Effector memory CD8-positive, alpha-beta T cell (primary cell): ENCODE results near the gene ASPSCR1.

Source experiments
- ATAC-seq: fragments of 150-1000 bp; cut with Tn5 transposase; replicated peaks from 2 replicates; pipeline ENCODE4 v1.10.0; 2021; ENCODE audit warnings: mild to moderate bottlenecking, moderate library complexity
- DNase-seq, 3 experiments: peaks; one replicate each; pipeline ENCODE4 v3.0.0; 2021
- H3K27ac Mint-ChIP-seq, 2 donors: one replicate each; pipeline ENCODE4 v1.8.0; 2022; ENCODE audit warnings: mild to moderate bottlenecking in 2 of 2, mixed read lengths in 2 of 2, moderate library complexity in 2 of 2
- H3K27me3 Mint-ChIP-seq, 2 donors: one replicate each; pipeline ENCODE4 v1.8.0; 2022; ENCODE audit warnings: mixed read lengths in 2 of 2
- H3K36me3 Mint-ChIP-seq: one replicate; pipeline ENCODE4 v1.8.0; 2022; ENCODE audit warnings: mild to moderate bottlenecking, moderate library complexity, mixed read lengths; ENCODE audit not compliant: insufficient read depth
- H3K4me1 Mint-ChIP-seq, 2 donors: one replicate each; pipeline ENCODE4 v1.8.0; 2022; ENCODE audit warnings: low read depth in 2 of 2, mixed read lengths in 2 of 2
- H3K4me3 Mint-ChIP-seq, 2 donors: one replicate each; pipeline ENCODE4 v1.8.0; 2022; ENCODE audit warnings: mild to moderate bottlenecking in 2 of 2, mixed read lengths in 2 of 2, moderate library complexity in 2 of 2
- H3K9me3 Mint-ChIP-seq, 2 donors: one replicate each; pipeline ENCODE4 v1.8.0; 2022; ENCODE audit warnings: mixed read lengths in 2 of 2

ASPSCR1 gene

DNA sequence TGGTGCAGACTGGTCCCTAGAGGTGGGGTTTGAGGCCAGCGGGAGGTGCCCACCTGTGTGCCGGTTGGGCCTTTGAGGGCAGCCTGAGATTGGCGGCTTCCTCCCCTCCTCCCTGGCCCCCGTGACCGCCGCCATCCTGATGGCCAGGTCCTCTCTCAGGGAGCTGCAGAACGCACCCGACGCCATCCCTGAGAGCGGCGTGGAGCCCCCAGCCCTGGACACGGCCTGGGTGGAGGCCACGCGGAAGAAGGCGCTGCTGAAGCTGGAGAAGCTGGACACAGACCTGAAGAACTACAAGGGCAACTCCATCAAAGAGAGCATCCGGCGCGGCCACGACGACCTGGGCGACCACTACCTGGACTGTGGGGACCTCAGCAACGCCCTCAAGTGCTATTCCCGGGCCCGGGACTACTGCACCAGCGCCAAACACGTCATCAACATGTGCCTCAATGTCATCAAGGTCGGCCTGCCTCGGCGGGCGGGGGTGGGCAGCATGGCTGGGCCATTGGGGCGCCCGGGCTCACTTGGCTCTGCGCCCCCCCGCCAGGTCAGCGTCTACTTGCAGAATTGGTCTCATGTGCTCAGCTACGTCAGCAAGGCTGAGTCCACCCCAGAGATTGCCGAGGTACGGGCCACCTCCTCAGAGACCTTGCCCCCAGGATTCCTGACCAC lies 77.1 kb downstream of the ASPSCR1 start:
- Mint-ChIP-seq H3K27ac (peak overlapping the region in 1 of 2 donors; percentile 22), H3K4me1 (peaks cover 5 to 22% of the 10 kb centered on the region in 2 donors), H3K36me3 (peaks cover 11% of the 10 kb centered on the region), H3K9me3 (no peaks in the 10 kb centered on the region), H3K4me3 (no peak overlapping the region), H3K27me3 (no peaks in the 10 kb centered on the region)
- ATAC-seq (no peak), DNase-seq (no peak)

DNA sequence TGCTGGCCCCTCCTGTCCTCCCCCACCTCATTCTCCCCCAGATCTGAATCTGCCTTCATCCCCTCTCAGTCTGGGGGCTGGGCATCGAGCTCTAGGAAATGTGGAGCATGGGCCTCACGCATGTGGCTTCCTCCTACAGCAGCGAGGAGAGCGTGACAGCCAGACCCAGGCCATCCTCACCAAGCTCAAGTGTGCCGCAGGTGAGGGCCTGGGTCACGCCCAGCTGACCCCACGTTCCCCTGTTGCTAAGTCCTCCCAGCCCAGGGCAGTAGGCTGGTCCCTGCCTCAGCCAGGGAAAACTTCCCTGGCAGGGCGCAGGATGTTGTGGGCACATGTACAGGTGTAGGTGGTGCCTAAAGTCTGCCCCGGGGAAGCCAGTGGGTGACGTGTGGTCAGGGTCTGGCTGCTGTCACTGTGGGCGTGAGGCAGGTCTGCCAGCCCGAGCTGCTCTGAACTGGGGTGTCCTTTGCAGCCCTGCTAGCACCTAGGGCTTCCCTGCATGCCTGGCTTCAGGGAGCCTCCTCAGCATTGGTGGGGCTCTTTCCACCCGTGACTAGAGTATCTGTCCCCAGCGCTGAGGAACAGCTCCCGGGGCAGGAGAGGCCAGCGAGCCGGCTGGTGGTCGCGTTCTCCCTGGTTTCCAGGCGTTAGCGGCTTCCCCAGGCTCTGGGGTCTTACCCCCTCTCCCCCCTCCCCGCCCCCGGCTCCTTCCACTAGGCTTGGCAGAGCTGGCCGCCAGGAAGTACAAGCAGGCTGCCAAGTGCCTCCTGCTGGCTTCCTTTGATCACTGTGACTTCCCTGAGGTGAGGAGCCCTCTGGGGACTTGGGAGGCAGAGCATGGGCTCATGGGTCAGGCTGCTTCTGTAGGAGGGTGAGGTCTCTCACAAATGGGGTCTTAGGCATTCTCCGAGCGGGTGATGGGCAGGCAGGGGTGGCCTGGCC lies 77.9 kb downstream of the ASPSCR1 start:
- H3K4me3 Mint-ChIP-seq = no peak overlapping the region
- peaks cover 8 to 20% of the 10 kb centered on the region in 2 donors for H3K4me1 Mint-ChIP-seq
- peaks cover 15% of the 10 kb centered on the region for H3K36me3 Mint-ChIP-seq
- H3K27me3 Mint-ChIP-seq = no peaks in the 10 kb centered on the region
- H3K27ac Mint-ChIP-seq = no peak overlapping the region
- no peak for DNase-seq
- ATAC-seq = no peak
- no peaks in the 10 kb centered on the region for H3K9me3 Mint-ChIP-seq

DNA sequence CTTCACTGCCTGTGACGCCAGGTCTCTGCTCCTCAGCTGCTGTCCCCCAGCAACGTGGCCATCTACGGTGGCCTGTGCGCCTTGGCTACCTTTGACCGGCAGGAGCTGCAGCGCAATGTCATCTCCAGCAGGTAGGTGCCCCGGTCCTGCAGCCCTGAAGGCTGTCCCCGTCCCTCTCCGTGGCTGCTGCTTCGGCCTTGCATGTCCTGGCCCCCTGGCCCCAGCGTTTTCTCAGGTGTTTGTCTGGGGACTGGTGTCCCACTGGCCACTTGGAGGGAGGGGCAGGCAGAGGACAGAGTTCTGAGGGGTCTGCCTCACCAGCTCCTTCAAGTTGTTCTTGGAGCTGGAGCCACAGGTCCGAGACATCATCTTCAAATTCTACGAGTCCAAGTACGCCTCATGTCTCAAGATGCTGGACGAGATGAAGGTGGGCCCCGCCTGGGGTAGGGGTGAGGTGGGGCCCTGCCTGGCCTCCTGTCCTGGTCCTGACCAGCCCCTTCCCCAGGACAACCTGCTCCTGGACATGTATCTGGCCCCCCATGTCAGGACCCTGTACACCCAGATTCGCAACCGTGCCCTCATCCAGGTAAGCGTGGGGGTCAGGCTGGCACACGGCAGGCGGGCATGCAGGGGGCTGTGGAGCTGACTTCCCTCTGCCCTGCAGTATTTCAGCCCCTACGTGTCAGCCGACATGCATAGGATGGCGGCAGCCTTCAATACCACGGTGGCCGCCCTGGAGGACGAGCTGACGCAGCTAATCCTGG lies 78.7 kb downstream of the ASPSCR1 start:
- Mint-ChIP-seq H3K27ac (no peak overlapping the region), H3K27me3 (no peaks in the 10 kb centered on the region), H3K4me3 (no peak overlapping the region), H3K36me3 (peaks cover 19% of the 10 kb centered on the region), H3K4me1 (peaks cover 4 to 13% of the 10 kb centered on the region in 2 donors), H3K9me3 (no peaks in the 10 kb centered on the region)
- no peak for ATAC-seq
- no peak for DNase-seq

DNA sequence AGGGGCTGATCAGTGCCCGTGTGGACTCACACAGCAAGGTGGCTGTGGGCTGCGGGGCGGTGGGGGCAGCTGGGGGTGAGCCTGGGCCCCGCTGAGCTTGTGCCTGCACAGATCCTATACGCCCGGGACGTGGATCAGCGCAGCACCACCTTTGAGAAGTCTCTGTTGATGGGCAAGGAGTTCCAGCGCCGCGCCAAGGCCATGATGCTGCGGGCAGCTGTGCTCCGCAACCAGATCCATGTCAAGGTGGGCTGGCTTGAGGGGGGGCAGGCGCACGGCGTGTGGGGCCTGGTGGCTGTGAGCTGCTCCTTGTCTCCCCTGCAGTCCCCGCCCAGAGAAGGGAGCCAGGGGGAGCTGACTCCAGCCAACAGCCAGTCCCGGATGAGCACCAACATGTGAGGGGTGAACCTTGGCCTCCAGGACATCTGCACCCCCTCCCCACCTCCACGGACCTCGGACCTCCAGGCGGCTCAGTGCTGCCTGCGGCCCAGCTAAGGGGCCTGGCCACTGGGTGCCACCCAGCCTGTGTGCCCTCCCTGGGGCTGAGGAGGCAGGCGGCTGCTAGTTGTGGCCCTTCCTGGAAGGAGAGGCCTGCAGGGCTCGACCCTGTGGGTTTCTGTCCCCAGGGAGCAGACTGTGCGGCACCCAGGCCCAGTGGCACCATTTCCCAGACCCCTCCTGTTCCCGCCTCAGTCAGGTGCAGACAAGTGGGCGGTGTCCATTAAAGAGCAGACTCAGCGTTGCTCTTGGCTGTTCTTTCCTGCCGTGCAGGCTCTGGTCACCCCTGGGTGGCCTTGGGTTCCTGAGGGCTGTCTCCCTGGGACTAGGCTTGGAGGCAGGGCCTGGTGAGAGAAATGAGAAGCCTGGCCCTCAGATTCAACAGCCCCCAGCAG lies 79.5 kb downstream of the ASPSCR1 start:
- H3K9me3 Mint-ChIP-seq = no peaks in the 10 kb centered on the region
- no peak overlapping the region for H3K4me3 Mint-ChIP-seq
- ATAC-seq (no peak), DNase-seq (no peak)
- no peaks in the 10 kb centered on the region for H3K27me3 Mint-ChIP-seq
- H3K27ac Mint-ChIP-seq = no peak overlapping the region
- peaks cover 20% of the 10 kb centered on the region for H3K36me3 Mint-ChIP-seq
- H3K4me1 Mint-ChIP-seq = peaks cover 4 to 14% of the 10 kb centered on the region in 2 donors

DNA sequence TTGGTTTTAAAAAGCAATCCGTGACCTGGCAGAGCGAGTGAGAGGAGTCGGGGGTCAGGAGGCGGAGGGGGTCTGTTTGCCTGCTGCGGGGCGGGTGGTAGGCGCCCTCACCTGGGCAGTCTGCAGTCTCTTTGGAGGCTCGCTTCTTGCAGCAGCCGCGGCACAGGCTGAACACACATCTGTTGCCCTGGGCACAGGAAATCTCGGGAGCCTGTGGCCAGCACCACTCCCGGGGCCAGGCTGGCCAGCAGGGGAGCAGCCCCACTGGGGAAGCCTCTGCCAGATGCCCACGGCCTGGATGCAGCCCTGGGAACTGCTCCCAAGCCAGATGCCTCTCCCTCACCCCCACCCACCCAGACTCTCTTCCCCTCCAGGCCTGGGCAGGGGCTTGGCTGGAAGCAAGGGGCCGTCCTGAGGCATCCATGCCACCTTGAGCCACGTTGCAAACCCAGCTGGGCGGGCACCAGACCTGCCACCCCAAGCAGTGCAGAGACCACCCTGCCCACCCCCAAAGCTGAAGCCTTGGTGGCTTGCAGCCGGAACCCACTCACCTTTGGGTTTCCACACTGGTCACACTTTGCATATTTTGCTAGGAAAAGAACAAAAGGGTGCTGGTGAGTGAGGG lies 80.9 kb downstream of the ASPSCR1 start:
- ATAC-seq = no peak
- DNase-seq = no peak
- H3K27ac Mint-ChIP-seq = no peak overlapping the region
- no peak overlapping the region for H3K4me3 Mint-ChIP-seq
- H3K9me3 Mint-ChIP-seq = no peaks in the 10 kb centered on the region
- H3K27me3 Mint-ChIP-seq = no peaks in the 10 kb centered on the region
- peaks cover 4 to 11% of the 10 kb centered on the region in 2 donors for H3K4me1 Mint-ChIP-seq
- H3K36me3 Mint-ChIP-seq = peaks cover 20% of the 10 kb centered on the region

DNA sequence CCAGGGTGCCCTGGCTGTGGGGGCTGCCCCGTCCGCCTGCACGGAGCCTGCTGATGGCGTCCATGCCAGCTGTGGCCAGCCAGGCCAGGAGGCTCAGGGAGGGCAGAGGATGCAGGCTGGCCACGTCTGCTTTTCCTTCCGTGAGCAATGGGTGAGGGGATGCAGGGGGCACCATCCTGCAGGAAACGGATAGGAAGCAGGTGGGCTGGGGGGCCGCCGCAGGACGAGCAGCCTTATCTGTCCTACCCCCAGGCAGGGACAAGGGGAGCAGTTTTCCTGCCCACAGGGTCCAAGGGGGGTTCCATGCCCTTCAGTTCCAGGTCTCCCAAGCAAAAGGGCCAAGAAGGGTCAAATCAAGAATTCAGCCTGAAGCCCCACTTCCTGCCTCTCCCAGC lies 81.4 kb downstream of the ASPSCR1 start:
- H3K9me3 Mint-ChIP-seq = no peaks in the 10 kb centered on the region
- peaks cover 20% of the 10 kb centered on the region for H3K36me3 Mint-ChIP-seq
- H3K4me1 Mint-ChIP-seq = peaks cover 4 to 6% of the 10 kb centered on the region in 2 donors
- no peak overlapping the region for H3K4me3 Mint-ChIP-seq
- DNase-seq (no peak), ATAC-seq (no peak)
- no peaks in the 10 kb centered on the region for H3K27me3 Mint-ChIP-seq
- no peak overlapping the region for H3K27ac Mint-ChIP-seq

DNA sequence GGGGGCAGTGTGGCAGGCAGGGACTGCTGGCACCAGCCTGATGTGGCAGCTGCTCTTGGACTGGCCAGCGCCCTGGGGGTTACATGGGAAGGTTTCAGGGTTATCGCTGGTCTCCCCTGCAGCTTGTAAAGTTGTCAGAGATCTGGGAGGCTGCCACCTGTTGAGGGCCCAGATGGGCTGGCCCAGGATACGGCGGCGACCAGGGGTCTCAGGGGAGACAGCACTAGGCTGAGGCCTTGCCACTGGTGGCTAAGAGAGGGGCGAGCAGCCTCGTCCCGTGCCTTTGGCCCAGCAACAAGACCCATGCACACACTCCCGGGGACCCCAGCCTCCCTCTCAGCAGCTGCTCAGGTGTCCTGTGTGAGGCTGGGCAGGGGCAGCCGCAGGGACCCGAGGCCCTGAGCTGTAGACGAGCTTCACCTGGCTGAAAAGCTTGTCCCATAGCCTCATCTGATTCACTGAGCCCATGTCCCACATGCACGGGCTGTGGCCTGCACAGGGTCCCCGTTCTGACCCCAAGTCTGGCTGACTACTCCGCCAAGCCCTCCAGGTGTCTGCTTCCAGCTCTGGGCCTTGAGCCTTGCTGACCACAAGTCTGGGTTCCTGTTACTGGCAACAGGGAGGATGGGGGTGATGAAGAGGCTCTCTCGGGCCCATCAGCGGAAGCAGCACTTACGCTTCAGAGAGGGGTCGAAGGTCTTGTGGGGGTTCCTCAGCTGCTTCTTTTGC lies 82.0 kb downstream of the ASPSCR1 start:
- no peak overlapping the region for H3K4me3 Mint-ChIP-seq
- DNase-seq (no peak), ATAC-seq (no peak)
- no peaks in the 10 kb centered on the region for H3K27me3 Mint-ChIP-seq
- H3K9me3 Mint-ChIP-seq = no peaks in the 10 kb centered on the region
- peaks cover 21% of the 10 kb centered on the region for H3K36me3 Mint-ChIP-seq
- peaks cover 9% of the 10 kb centered on the region in 2 donors for H3K4me1 Mint-ChIP-seq
- H3K27ac Mint-ChIP-seq = no peak overlapping the region

DNA sequence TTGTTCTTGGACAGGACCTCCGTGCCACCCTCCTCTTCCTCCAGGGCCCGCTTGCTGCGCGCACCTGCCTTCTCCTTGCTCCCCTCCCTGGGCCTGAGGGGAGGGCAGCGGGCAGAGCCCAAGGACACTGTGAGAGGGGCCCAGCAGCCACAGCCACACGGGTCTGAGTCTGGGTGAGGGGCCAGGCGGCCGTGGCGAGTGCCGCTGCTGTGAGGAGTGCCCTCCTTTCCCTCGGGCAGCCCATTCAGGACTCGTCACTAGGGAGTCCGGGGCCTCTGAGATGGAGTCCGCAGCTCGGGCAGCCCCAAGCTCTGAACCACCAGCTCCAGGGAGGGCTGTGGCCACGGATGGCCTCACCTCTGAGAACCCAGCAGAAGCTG lies 82.6 kb downstream of the ASPSCR1 start:
- no peak overlapping the region for H3K4me3 Mint-ChIP-seq
- peak overlapping the region; percentile 7 to 38 for H3K27ac Mint-ChIP-seq
- DNase-seq (no peak), ATAC-seq (no peak)
- peaks cover 10 to 12% of the 10 kb centered on the region in 2 donors for H3K4me1 Mint-ChIP-seq
- H3K27me3 Mint-ChIP-seq = no peaks in the 10 kb centered on the region
- peaks cover 23% of the 10 kb centered on the region for H3K36me3 Mint-ChIP-seq
- H3K9me3 Mint-ChIP-seq = no peaks in the 10 kb centered on the region

DNA sequence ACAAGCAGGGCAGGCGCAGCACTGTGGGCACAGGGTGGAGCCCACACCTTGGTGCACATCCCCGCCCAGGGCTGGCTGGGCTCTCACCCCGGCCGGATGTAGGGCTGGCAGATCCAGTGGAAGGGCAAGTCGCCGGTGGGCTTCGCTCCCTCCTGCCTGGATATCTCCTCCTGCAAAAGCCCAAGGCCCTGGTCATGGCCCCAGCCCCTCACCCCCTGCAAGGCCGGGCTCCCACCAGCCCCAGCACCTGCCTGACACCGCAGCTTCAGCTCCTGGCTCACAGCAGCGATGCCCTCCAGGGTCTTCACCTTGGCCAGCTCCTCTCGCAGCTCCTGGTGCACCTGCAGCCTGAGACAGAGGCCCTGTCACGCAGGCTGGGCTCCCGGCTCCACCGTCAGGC lies 83.2 kb downstream of the ASPSCR1 start:
- DNase-seq (no peak), ATAC-seq (no peak)
- H3K27me3 Mint-ChIP-seq = no peaks in the 10 kb centered on the region
- H3K27ac Mint-ChIP-seq = peak overlapping the region in 1 of 2 donors; percentile 7
- peaks cover 7 to 12% of the 10 kb centered on the region in 2 donors for H3K4me1 Mint-ChIP-seq
- no peak overlapping the region for H3K4me3 Mint-ChIP-seq
- no peaks in the 10 kb centered on the region for H3K9me3 Mint-ChIP-seq
- H3K36me3 Mint-ChIP-seq = peaks cover 21% of the 10 kb centered on the region

DNA sequence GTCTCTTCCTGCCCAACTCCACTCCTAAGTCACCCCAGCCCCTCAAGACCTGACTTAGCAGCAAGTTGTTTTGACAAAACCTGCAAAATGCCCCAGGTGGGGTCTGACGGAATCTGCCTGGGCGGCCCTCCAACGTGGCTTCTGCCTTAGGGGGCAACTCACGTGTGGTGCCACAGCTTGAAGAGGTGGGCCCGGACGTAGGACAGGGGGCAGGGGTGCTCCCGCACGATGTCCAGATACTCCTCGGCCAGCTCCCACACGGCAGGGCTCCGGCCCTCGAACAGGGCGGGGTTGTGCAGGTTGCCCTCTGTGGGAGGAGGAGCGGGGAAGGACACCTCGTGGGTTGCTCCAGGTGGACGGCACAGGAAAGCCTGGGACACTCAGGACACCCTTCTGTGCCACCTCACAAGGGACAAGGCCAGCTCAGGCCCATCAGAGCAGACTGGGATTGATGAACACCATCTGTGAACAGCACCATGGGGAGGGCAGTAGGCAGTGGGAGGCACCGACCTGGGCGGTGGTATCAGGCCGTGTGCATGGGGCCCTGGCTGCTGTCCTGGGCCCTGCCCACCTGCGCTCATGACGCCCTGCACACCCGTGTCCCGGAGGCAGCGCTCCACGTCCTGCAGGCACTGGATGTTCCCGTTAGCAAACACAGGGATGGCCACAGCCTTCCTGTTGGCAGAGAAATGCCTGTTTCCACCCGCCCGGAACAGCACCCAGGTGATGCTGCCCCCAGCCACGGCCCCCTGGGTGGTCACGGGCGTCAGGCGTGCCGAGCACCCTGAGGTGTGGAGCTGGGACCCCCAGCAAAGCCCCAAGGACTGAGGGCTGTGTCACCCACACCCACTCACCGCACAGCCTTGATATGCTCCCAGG lies 83.9 kb downstream of the ASPSCR1 start:
- Mint-ChIP-seq H3K27ac (no peak overlapping the region), H3K4me3 (no peak overlapping the region), H3K4me1 (peaks cover 7 to 12% of the 10 kb centered on the region in 2 donors), H3K9me3 (no peaks in the 10 kb centered on the region), H3K36me3 (peaks cover 24% of the 10 kb centered on the region), H3K27me3 (no peaks in the 10 kb centered on the region)
- DNase-seq (no peak), ATAC-seq (no peak)
